GM19043 (cell line): Measurements from ENCODE around the gene SDC4.

Experiments
- ATAC-seq: cut with Tn5 transposase; IDR thresholded peaks from one replicate; pipeline ENCODE4 v1.9.1; 2021; ENCODE audit warnings: low read depth; ENCODE audit not compliant: unreplicated experiment

The SDC4 gene

GRCh38 chr20:45301824-45302271 is 46.4 kb downstream of the SDC4 start:
- no peak for ATAC-seq

GRCh38 chr20:45300961-45301360 is 47.3 kb downstream of the SDC4 start:
- no peak for ATAC-seq

GRCh38 chr20:45299786-45300185 is 48.4 kb downstream of the SDC4 start:
- ATAC-seq = no peak

GRCh38 chr20:45297786-45298497 is 50.3 kb downstream of the SDC4 start:
- no peak for ATAC-seq

- ATAC-seq = no peak
Measured at GRCh38 chr20:45294659-45295058, 53.6 kb downstream of the SDC4 start.

DNA sequence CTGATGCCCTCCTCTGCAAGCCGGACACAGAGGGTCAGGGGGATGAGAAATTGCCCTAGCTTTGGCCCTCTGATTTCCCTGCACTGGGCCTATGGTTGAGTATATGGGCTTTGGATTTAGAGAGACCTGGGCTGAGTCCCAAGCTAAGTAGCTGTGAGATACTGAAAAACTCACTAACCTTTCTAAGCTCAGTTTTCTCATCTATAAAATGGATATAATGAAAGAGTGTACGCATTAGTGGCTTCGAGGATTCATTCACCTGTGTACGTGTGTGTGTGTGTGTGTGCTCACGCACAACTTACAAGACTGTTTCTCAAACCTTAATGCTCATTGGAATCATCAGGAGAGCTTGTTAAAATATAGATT is 54.2 kb downstream of the SDC4 start:
- ATAC-seq = no peak

DNA sequence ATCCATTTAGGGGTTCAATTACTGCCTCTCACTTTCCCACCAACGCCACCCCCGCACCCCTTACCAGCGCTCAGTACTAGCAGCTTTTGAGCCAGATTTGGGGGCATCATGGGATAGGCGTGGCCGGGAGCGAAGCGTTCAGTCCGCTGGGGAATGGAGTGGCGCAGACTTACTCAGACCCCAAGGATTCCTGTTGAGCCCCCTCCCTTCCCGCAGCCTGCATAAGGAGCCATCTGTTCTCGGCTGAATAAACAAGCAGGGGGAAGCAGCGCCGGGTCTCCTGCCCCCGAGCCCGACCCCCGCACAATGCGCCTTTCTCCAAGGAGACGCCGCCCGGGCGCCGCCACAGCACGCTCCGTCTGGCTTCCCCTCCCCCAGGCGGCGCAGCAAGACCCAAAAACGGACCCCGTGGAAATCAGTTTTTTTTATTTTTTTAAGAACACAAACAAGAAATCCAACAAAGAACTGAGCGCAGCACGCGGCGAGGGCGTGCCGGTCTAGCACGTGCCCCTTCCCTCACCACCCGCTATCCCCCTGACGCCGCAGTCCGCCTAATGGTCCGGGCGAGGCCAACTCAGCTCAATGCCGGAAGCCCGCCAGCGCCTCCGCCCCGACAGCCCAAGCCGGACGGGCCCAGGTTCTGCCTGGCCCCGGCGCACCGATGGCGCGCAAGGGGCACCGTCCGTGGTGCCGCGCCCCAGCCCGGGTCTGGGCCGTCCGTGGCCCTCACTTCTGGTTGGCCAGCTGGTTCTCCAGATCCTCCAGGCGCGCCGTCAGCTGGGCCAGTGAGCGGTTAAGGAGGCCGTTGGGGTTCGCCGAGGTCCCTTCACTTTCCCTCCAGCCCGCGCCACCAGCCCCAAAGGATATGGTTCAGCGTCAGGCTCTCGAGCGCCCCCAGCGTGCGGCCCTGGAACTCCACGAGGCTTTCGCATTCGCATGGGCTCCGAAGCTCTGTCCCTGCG is 54.9 kb downstream of the SDC4 start:
- no peak for ATAC-seq

- ATAC-seq = no peak
Measured at GRCh38 chr20:45292343-45292742, 55.9 kb downstream of the SDC4 start.

DNA sequence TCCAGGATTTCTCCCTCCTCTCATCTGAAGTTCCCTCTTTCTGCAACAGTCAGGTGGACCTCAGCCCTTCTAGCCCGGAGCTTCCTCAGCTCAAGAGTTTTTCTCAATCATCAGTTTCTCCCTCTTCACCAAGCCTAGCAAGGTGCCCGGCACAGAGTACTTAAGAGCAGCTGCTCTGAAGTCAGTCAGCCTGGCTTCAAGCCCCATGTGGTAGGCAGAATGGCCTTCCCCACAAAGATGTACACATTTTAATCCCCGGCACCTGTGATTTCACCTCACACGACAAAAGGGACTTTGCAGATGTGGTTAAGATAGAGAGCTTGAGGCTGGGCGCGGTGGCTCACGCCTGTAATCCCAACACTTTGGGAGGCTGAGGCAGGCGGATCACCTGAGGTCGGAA is 56.7 kb downstream of the SDC4 start:
- no peak for ATAC-seq

- ATAC-seq = no peak
Measured at GRCh38 chr20:45290677-45291355, 57.4 kb downstream of the SDC4 start.

- ATAC-seq = no peak
Measured at GRCh38 chr20:45289942-45290676, 58.1 kb downstream of the SDC4 start.

- ATAC-seq = no peak
Measured at GRCh38 chr20:45288860-45289259, 59.4 kb downstream of the SDC4 start.

GRCh38 chr20:45288376-45288775 is 59.8 kb downstream of the SDC4 start:
- no peak for ATAC-seq

GRCh38 chr20:45283551-45284057 is 64.6 kb downstream of the SDC4 start:
- ATAC-seq = no peak

GRCh38 chr20:45282700-45283550 is 65.3 kb downstream of the SDC4 start:
- ATAC-seq = no peak

DNA sequence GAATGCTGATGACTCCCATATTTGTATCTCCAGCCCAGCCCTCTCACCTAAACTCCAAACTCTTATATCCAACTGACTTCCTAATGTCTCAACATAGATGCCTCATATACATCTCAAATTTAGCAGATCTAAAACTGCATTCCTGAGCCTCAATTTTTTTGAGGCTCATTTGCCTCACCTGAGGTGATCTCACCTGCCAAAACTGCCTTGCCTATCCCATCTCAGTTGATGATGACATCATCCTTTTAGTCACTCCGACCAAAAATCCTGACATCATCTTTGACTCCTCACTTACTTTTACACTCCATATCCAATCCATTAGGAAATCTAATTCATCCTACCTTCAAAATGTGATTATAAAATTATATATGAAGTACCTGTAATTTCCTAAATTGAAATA is 68.2 kb downstream of the SDC4 start:
- no peak for ATAC-seq

GRCh38 chr20:45275338-45275737 is 72.9 kb downstream of the SDC4 start:
- ATAC-seq = no peak
